GM12878 (cell line): ENCODE results near the gene MAN1A1. TPM values are rescaled to one million over a fixed set of nuclear protein-coding genes. Genes with fewer than 3 reads are reported as not detected.

Source experiments
- ATAC-seq: fragments of 200-7000 bp; cut with Tn5 transposase; 3 replicates; pipeline ENCODE4 v1.9.1; 2020; ENCODE audit warnings: mild to moderate bottlenecking, moderate library complexity
- BruUV-seq: library from RNA; stranded (reverse); fragments of 400-500 nt; replicated peaks from 2 replicates; lab custom pipeline; 2021; lab: Mats Ljungman, UMichigan
- CTCF ChIA-PET: fragments of 300-600 bp; sonication (Branson Sonifier 250); formaldehyde crosslinking; extraction: SDS; loops from one replicate; lab custom pipeline; 2021; ENCODE audit warnings: inconsistent platforms; lab: Yijun Ruan, JAX
- POLR2A ChIA-PET: fragments of 350-600 bp; formaldehyde crosslinking; extraction: SDS; loops from one replicate; lab custom pipeline; 2021; ENCODE audit warnings: inconsistent platforms; lab: Charles Lee
- RAD21 ChIA-PET: fragments of 300-600 bp; sonication (Branson Sonifier 250); formaldehyde crosslinking; loops from one replicate; lab custom pipeline; 2023; ENCODE audit warnings: antibody characterized with exemption; ENCODE audit not compliant: unreplicated experiment; lab: Charles Lee
- SMC1A ChIA-PET: fragments of 300-600 bp; sonication (Branson Sonifier 250); formaldehyde crosslinking; loops from one replicate; lab custom pipeline; 2023; ENCODE audit not compliant: unreplicated experiment, uncharacterized antibody; lab: Charles Lee
- DNase-seq: peaks from one replicate; pipeline ENCODE4 v3.0.0-alpha.2; 2011; ENCODE audit warnings: low read depth, low spot score
- FAIRE-seq: peaks from 3 replicates; lab custom pipeline; 2011; peaks lifted over from hg19 to GRCh38; lab: Jason Lieb, UNC
- H2AFZ ChIP-seq: 2 replicates; pipeline ENCODE4 v1.6.0; 2011; ENCODE audit warnings: low read depth, low read length, control low read depth; ENCODE audit not compliant: control insufficient read depth
- H3K27ac ChIP-seq: 2 replicates; pipeline ENCODE4 v1.5.1; 2011; ENCODE audit warnings: control low read depth; ENCODE audit not compliant: control insufficient read depth, insufficient read depth
- H3K27me3 ChIP-seq, 2 experiments: replicated peaks in 1 of 2; 2 replicates each; pipeline versions ENCODE4 v1.6.0 to v1.6.1; 2011; ENCODE audit warnings: low read length in 1 of 2; ENCODE audit not compliant: control insufficient read depth in 2 of 2, insufficient read depth in 2 of 2
- H3K36me3 ChIP-seq, 2 experiments: 2 replicates each; pipeline ENCODE4 v1.5.1; 2011; ENCODE audit warnings: low read length in 1 of 2; ENCODE audit not compliant: control insufficient read depth in 2 of 2, insufficient read depth in 2 of 2
- H3K4me1 ChIP-seq: 2 replicates; pipeline ENCODE4 v1.6.1; 2011; ENCODE audit warnings: mild to moderate bottlenecking, low read length, moderate library complexity, mixed read lengths; ENCODE audit not compliant: control insufficient read depth, insufficient read depth
- H3K4me2 ChIP-seq: 2 replicates; pipeline ENCODE4 v1.6.0; 2011; ENCODE audit warnings: control low read depth; ENCODE audit not compliant: control insufficient read depth, insufficient read depth
- H3K4me3 ChIP-seq: fragments of 200-600 bp; sonication (generic); 2 replicates; pipeline ENCODE4 v1.5.1; 2016
- H3K79me2 ChIP-seq: 2 replicates; pipeline ENCODE4 v1.6.0; 2011; ENCODE audit warnings: low read length; ENCODE audit not compliant: control insufficient read depth, insufficient read depth
- H3K9ac ChIP-seq: 2 replicates; pipeline ENCODE4 v1.8.0; 2011; ENCODE audit warnings: low read length, control low read depth, mixed read lengths; ENCODE audit not compliant: control insufficient read depth, insufficient read depth
- H3K9me3 ChIP-seq: replicated peaks from 3 replicates; pipeline ENCODE4 v1.5.1; 2011; ENCODE audit warnings: mild to moderate bottlenecking, low read length; ENCODE audit not compliant: control insufficient read depth, insufficient read depth
- H4K20me1 ChIP-seq: 2 replicates; pipeline ENCODE4 v1.6.0; 2011; ENCODE audit not compliant: control insufficient read depth, insufficient read depth
- ASH2L ChIP-seq: fragments of 300-600, 200-600 bp; sonication (generic); IDR thresholded peaks from 2 replicates; pipeline ENCODE4 v1.6.1; 2017; ENCODE audit warnings: low read depth, mild to moderate bottlenecking, borderline replicate concordance
- CHD1 ChIP-seq: IDR thresholded peaks from 2 replicates; pipeline ENCODE4 v1.6.1; 2012; ENCODE audit warnings: low read depth, low read length, improper control_type of control experiment
- CREB1 ChIP-seq: IDR thresholded peaks from 2 replicates; pipeline ENCODE4 v1.6.1; 2012; ENCODE audit warnings: low read depth, mild to moderate bottlenecking, inconsistent platforms
- E2F4 ChIP-seq: IDR thresholded peaks from 2 replicates; pipeline ENCODE4 v1.6.1; 2012; ENCODE audit warnings: low read depth, low read length, improper control_type of control experiment
- ETV6 ChIP-seq, 2 experiments: fragments of 450-650 bp in 1 of 2; IDR thresholded peaks in 1 of 2; conservative IDR thresholded peaks in 1 of 2; 2 replicates each; pipeline ENCODE4 v1.6.1; 2014; ENCODE audit warnings: antibody characterized with exemption in 1 of 2, borderline replicate concordance in 1 of 2, low read depth in 1 of 2, mild to moderate bottlenecking in 1 of 2, moderate library complexity in 1 of 2
- FOS ChIP-seq: IDR thresholded peaks from 3 replicates; pipeline ENCODE4 v1.6.1; 2011; ENCODE audit warnings: borderline replicate concordance; ENCODE audit not compliant: insufficient read length; ENCODE audit errors: extremely low read depth
- KLF5 ChIP-seq: fragments of 450-650 bp; IDR thresholded peaks from 2 replicates; pipeline ENCODE4 v1.6.1; 2014; ENCODE audit warnings: mild to moderate bottlenecking; ENCODE audit not compliant: partially characterized antibody
- NR2C1 ChIP-seq: fragments of 450-650 bp; IDR thresholded peaks from 2 replicates; pipeline ENCODE4 v1.6.1; 2017; ENCODE audit warnings: antibody characterized with exemption, mild to moderate bottlenecking, moderate library complexity
- NR2F1 ChIP-seq: fragments of 450-650 bp; conservative IDR thresholded peaks from 2 replicates; pipeline ENCODE4 v1.6.1; 2017; ENCODE audit warnings: mild to moderate bottlenecking
- PAX8 ChIP-seq: fragments of 450-650 bp; IDR thresholded peaks from 2 replicates; pipeline ENCODE4 v1.6.1; 2017; ENCODE audit warnings: mild to moderate bottlenecking, moderate library complexity
- RBBP5 ChIP-seq: fragments of 200-600 bp; sonication (generic); conservative IDR thresholded peaks from 2 replicates; pipeline ENCODE4 v1.6.1; 2016
- SMARCA5 ChIP-seq: fragments of 450-650 bp; IDR thresholded peaks from 2 replicates; pipeline ENCODE4 v1.6.1; 2017; ENCODE audit warnings: mild to moderate bottlenecking
- SMC3 ChIP-seq: IDR thresholded peaks from 2 replicates; pipeline ENCODE4 v1.6.1; 2011; ENCODE audit warnings: low read length, improper control_type of control experiment, borderline replicate concordance
- SUZ12 ChIP-seq: fragments of 200-600 bp; sonication (generic); IDR thresholded peaks from one replicate; pipeline ENCODE4 v1.6.1; 2018; ENCODE audit warnings: antibody characterized with exemption, mild to moderate bottlenecking; ENCODE audit not compliant: unreplicated experiment
- USF2 ChIP-seq: IDR thresholded peaks from 2 replicates; pipeline ENCODE4 v1.6.1; 2011; ENCODE audit warnings: low read depth, low read length, improper control_type of control experiment, borderline replicate concordance
- ZNF274 ChIP-seq: IDR thresholded peaks from one replicate; pipeline ENCODE4 v1.8.0; 2011; ENCODE audit not compliant: insufficient read length, insufficient read depth
- ZNF592 ChIP-seq: fragments of 450-650 bp; IDR thresholded peaks from 2 replicates; pipeline ENCODE4 v1.6.1; 2017; ENCODE audit warnings: mild to moderate bottlenecking, moderate library complexity
- WGBS: methylation state at CpG from one replicate; pipeline ENCODE4 v1.1.6; 2016; ENCODE audit warnings: low lambda C conversion rate; ENCODE audit not compliant: insufficient replicate concordance, insufficient coverage; ENCODE audit errors: missing lambda C conversion rate; 5-methylcytosine and 5-hydroxymethylcytosine counted together
- in situ Hi-C: fragments of 300-500 bp; cut with MboI; formaldehyde crosslinking; loops from 9 replicates; pipeline ENCODE4 v1.14.3; 2018; ENCODE audit warnings: mixed read lengths
- intact Hi-C: fragments of 100-400 bp; cut with micrococcal nuclease; formaldehyde crosslinking; loops from one replicate; pipeline ENCODE4 v1.14.2; 2022; ENCODE audit not compliant: unreplicated experiment
- polyA plus RNA-seq, 11 experiments: library from polyadenylated mRNA; depleted of rRNA in 4 of 11; unstranded in 6 of 11; stranded (reverse) in 5 of 11; fragments of >200 nt; fragmentation: Nextera tagmentation in 4 of 11; fragmentation: Illumina TruSeq in 1 of 11; extraction: Ambion mirVana in 4 of 11; extraction: Trizol in 1 of 11; gene quantifications; 1 replicate in 1 of 11; 2 replicates in 10 of 11; pipeline versions ENCODE4 v1.2.1 to v1.2.3, GENCODE V29; 2011 to 2016; ENCODE audit warnings: inconsistent platforms in 2 of 11, missing spikeins in 2 of 11, low read depth in 1 of 11
- total RNA-seq, 4 experiments: library from RNA; depleted of rRNA in 3 of 4; stranded (reverse); fragments of >200 nt in 3 of 4; fragmentation: Illumina TruSeq in 1 of 4; extraction: Trizol in 1 of 4; gene quantifications; 2 replicates each; pipeline versions ENCODE4 v1.2.1 to v1.2.3, GENCODE V29; 2013 to 2021

Gene MAN1A1
- total and polyA plus RNA-seq, 10 of the 15 experiments (the other 5 are each of a cell fraction or from before 2014, with no cell fraction given), result 5.4 to 28.1 (median 19.5) TPM

- no peak for TF ChIP-seq E2F4
Measured at GRCh38 chr6:119352001-119352400, 2.4 kb upstream of the MAN1A1 start (continued).

GRCh38 chr6:119350952-119351372, 1.4 kb upstream of the MAN1A1 start:
- H3K9me3 ChIP-seq, result no peaks in the 10 kb centered on the region
- H3K36me3 ChIP-seq, result no peaks in the 10 kb centered on the region
- H3K79me2 ChIP-seq, result peaks cover 48% of the 10 kb centered on the region
- WGBS, result 34% methylated on average over 3 of the region's 3 CpGs
- no TSS peak for BruUV-seq
- no peak for FAIRE-seq
- H3K27me3 ChIP-seq, result no peaks in the 10 kb centered on the region
- peak overlapping the region; percentile 78 for H3K9ac ChIP-seq
- CTCF ChIA-PET, result interaction anchor here (0.6 to 2.3 kb wide), 54 partner anchors 9 to 908 kb away, joined by 3 to 43 read pairs (median 4); no protein-coding TSS in a partner anchor
- ATAC-seq, result no peak
- H4K20me1 ChIP-seq, result no peaks in the 10 kb centered on the region
- in situ Hi-C loops (loop anchor here (5.0 kb wide), 1 partner anchor 371 kb away; no protein-coding TSS in a partner anchor), intact Hi-C loops (loop anchor here (1.0 to 5.0 kb wide), 6 partner anchors 112 to 626 kb away; no protein-coding TSS in a partner anchor)
- H3K4me1 ChIP-seq, result peaks cover 6% of the 10 kb centered on the region
- H2AFZ ChIP-seq, result no peak overlapping the region
- peak overlapping the region; percentile 84 for H3K4me3 ChIP-seq
- SMC1A ChIA-PET, result interaction anchor here (0.6 to 2.3 kb wide), 58 partner anchors 9 to 726 kb away, joined by 3 to 36 read pairs (median 4); no protein-coding TSS in a partner anchor
- H3K4me2 ChIP-seq, result peak overlapping the region; percentile 68
- no peak for DNase-seq
- POLR2A ChIA-PET, result interaction anchor here (0.6 to 2.4 kb wide), 15 partner anchors 9 to 408 kb away, joined by 3 to 22 read pairs (median 6); no protein-coding TSS in a partner anchor
- H3K27ac ChIP-seq, result peak overlapping the region; percentile 84
- RAD21 ChIA-PET, result interaction anchor here (0.7 to 2.3 kb wide), 41 partner anchors 10 to 629 kb away, joined by 3 to 29 read pairs (median 5); partner anchors contain the start of gene MCM9
- TF ChIP-seq PAX8, result no peak
- TF ChIP-seq ASH2L, result 0 out of 2 replicates have a peak, but pooled peaks have one; percentile 0
- TF ChIP-seq FOS, result no peak
- no peak for TF ChIP-seq ZNF592
- TF ChIP-seq SMC3, result peak; percentile 60; the same call in 1 of the 2 replicates
- no peak for TF ChIP-seq ZNF274
- TF ChIP-seq NR2C1, result no peak
- 0 out of 2 replicates have a peak, but pooled peaks have one; percentile 31 for TF ChIP-seq SMARCA5
- no peak for TF ChIP-seq RBBP5
- TF ChIP-seq CREB1, result no peak
- TF ChIP-seq KLF5, result no peak
- TF ChIP-seq USF2, result no peak
- TF ChIP-seq NR2F1, result no peak
- no peak for TF ChIP-seq ETV6 (conservative IDR thresholded peaks at IDR 0.05 in 1 of 2, IDR thresholded peaks at IDR 0.05 in 1 of 2; ENCODE audit: borderline replicate concordance in 1 of 2, low read depth in 1 of 2)
- no peak for TF ChIP-seq CHD1
- no peak for TF ChIP-seq SUZ12
